Trophoblast cell (in vitro differentiated cells and primary cell): ENCODE results near the gene MPPED2.

ENCODE experiments used
- DNase-seq, 2 donors: peaks; one replicate each; pipeline ENCODE4 v3.0.0-alpha.2; 2016
- H2AFZ ChIP-seq: 2 replicates; pipeline ENCODE4 v1.6.1; 2013; ENCODE audit warnings: low read length, moderate library complexity, mild to moderate bottlenecking; ENCODE audit not compliant: insufficient read depth, poor library complexity
- H2AK5ac ChIP-seq: 2 replicates; pipeline ENCODE4 v1.6.1; 2013; ENCODE audit warnings: mild to moderate bottlenecking, low read length
- H2BK120ac ChIP-seq: 2 replicates; pipeline ENCODE4 v1.6.1; 2013; ENCODE audit warnings: low read length, mild to moderate bottlenecking, moderate library complexity; ENCODE audit not compliant: insufficient read depth, poor library complexity
- H2BK12ac ChIP-seq: 2 replicates; pipeline ENCODE4 v1.6.1; 2013; ENCODE audit warnings: mild to moderate bottlenecking, low read length, moderate library complexity
- H2BK5ac ChIP-seq: 2 replicates; pipeline ENCODE4 v1.6.1; 2013; ENCODE audit warnings: low read length, low read depth, moderate library complexity, mild to moderate bottlenecking; ENCODE audit not compliant: poor library complexity
- H3K14ac ChIP-seq: 2 replicates; pipeline ENCODE4 v1.6.1; 2013; ENCODE audit warnings: mild to moderate bottlenecking, low read length
- H3K18ac ChIP-seq: 2 replicates; pipeline ENCODE4 v1.6.1; 2013; ENCODE audit warnings: mild to moderate bottlenecking, low read length
- H3K23ac ChIP-seq: 2 replicates; pipeline ENCODE4 v1.6.1; 2013; ENCODE audit warnings: low read length
- H3K27ac ChIP-seq: 2 replicates; pipeline ENCODE4 v1.5.1; 2013; ENCODE audit warnings: low read depth, mild to moderate bottlenecking, inconsistent platforms, low read length, moderate library complexity
- H3K27me3 ChIP-seq: 2 replicates; pipeline ENCODE4 v1.6.1; 2013; ENCODE audit warnings: inconsistent platforms, mild to moderate bottlenecking, low read length, moderate library complexity; ENCODE audit not compliant: insufficient read depth
- H3K36me3 ChIP-seq, 2 experiments: 1 replicate in 1 of 2; 2 replicates in 1 of 2; pipeline ENCODE4 v1.6.1; 2013; ENCODE audit warnings: low read length in 2 of 2, mild to moderate bottlenecking in 2 of 2, moderate library complexity in 1 of 2; ENCODE audit not compliant: insufficient read depth in 2 of 2, control insufficient read depth in 1 of 2
- H3K4ac ChIP-seq: 2 replicates; pipeline ENCODE4 v1.6.1; 2013; ENCODE audit warnings: low read depth, mild to moderate bottlenecking, low read length, moderate library complexity
- H3K4me1 ChIP-seq, 2 experiments: 1 replicate in 1 of 2; 2 replicates in 1 of 2; pipeline ENCODE4 v1.6.1; 2013; ENCODE audit warnings: low read length in 2 of 2, mild to moderate bottlenecking in 2 of 2, moderate library complexity in 1 of 2; ENCODE audit not compliant: insufficient read depth in 2 of 2, control insufficient read depth in 1 of 2
- H3K4me2 ChIP-seq: 2 replicates; pipeline ENCODE4 v1.6.1; 2013; ENCODE audit warnings: inconsistent platforms, mild to moderate bottlenecking, low read length, moderate library complexity
- H3K4me3 ChIP-seq: 2 replicates; pipeline ENCODE4 v1.5.1; 2013; ENCODE audit warnings: mild to moderate bottlenecking, low read depth, low read length, inconsistent platforms
- H3K79me1 ChIP-seq: one replicate; pipeline ENCODE4 v1.6.1; 2013; ENCODE audit warnings: low read length
- H3K79me2 ChIP-seq: 2 replicates; pipeline ENCODE4 v1.6.1; 2013; ENCODE audit warnings: low read length, mild to moderate bottlenecking; ENCODE audit not compliant: control insufficient read depth, insufficient read depth, poor library complexity
- H3K9ac ChIP-seq: 2 replicates; pipeline ENCODE4 v1.6.1; 2013; ENCODE audit warnings: mild to moderate bottlenecking, low read length
- H3K9me3 ChIP-seq: 2 replicates; pipeline ENCODE4 v1.6.1; 2013; ENCODE audit warnings: low read depth, mild to moderate bottlenecking, control low read depth, inconsistent platforms, low read length; ENCODE audit not compliant: insufficient read depth
- H4K12ac ChIP-seq: 2 replicates; pipeline ENCODE4 v1.6.1; 2013; ENCODE audit warnings: low read depth, mild to moderate bottlenecking, low read length, moderate library complexity
- H4K8ac ChIP-seq: 2 replicates; pipeline ENCODE4 v1.6.1; 2013; ENCODE audit warnings: low read depth, mild to moderate bottlenecking, low read length, moderate library complexity
- H4K91ac ChIP-seq: one replicate; pipeline ENCODE4 v1.6.1; 2013; ENCODE audit warnings: low read depth, mild to moderate bottlenecking, low read length, moderate library complexity
- WGBS: extraction: QIAGEN DNeasy Blood & Tissue Kit; methylation state at CpG from one replicate; pipeline ENCODE4 v1.1.7; 2013; ENCODE audit warnings: missing lambda C conversion rate; ENCODE audit not compliant: insufficient read length, insufficient coverage; ENCODE audit errors: extremely low coverage; 5-methylcytosine and 5-hydroxymethylcytosine counted together

MPPED2 gene

DNA sequence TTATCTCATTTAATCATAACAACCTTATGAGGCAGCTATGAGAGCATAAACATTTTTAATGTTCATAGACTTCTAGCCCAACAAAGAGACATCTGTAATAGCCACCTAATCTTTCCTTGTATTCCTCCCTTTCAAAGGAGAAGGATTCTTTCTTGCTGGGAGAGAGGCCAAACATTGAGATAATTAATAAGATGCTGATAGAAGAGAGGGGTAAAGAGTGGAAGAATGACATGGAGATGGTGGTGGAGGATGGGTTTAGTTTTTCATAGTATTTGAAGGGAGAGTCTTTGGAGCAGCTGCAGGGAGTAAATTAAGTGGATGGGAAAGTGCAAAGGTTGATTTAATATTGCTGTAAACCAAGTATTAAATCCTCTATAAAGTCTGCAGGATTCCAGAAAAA, 205.3 kb downstream of the MPPED2 start:
- no peaks in the 10 kb centered on the region for H3K9me3 ChIP-seq
- no peak overlapping the region for H3K14ac ChIP-seq
- H3K79me2 ChIP-seq = no peaks in the 10 kb centered on the region
- H3K79me1 ChIP-seq = no peaks in the 10 kb centered on the region
- H2AK5ac ChIP-seq = no peak overlapping the region
- H3K18ac ChIP-seq = no peak overlapping the region
- H3K23ac ChIP-seq = no peak overlapping the region
- H4K12ac ChIP-seq = no peak overlapping the region
- H4K91ac ChIP-seq = no peak overlapping the region
- no peak overlapping the region for H3K4me3 ChIP-seq
- no peak overlapping the region for H3K9ac ChIP-seq
- no peak for DNase-seq
- no peak overlapping the region for H2BK120ac ChIP-seq
- no peak overlapping the region for H3K4ac ChIP-seq
- H3K27ac ChIP-seq = no peak overlapping the region
- no peak overlapping the region for H2BK12ac ChIP-seq
- peaks cover 0 to 2% of the 10 kb centered on the region in 2 experiments for H3K4me1 ChIP-seq
- no peak overlapping the region for H2AFZ ChIP-seq
- no peaks in the 10 kb centered on the region for H3K27me3 ChIP-seq
- no peak overlapping the region for H4K8ac ChIP-seq
- H3K4me2 ChIP-seq = no peak overlapping the region
- no peaks in the 10 kb centered on the region for H3K36me3 ChIP-seq
- H2BK5ac ChIP-seq = no peak overlapping the region

- DNase-seq = no peak
- Histone ChIP-seq H2BK120ac (no peak overlapping the region), H3K14ac (no peak overlapping the region), H3K79me2 (no peaks in the 10 kb centered on the region), H3K4me1 (peaks cover 0 to 2% of the 10 kb centered on the region in 2 experiments), H3K79me1 (no peaks in the 10 kb centered on the region), H3K4ac (no peak overlapping the region), H3K9ac (no peak overlapping the region), H3K23ac (no peak overlapping the region), H3K36me3 (no peaks in the 10 kb centered on the region), H2AK5ac (no peak overlapping the region), H4K12ac (no peak overlapping the region), H3K18ac (no peak overlapping the region), H3K4me3 (no peak overlapping the region), H3K27ac (no peak overlapping the region), H3K9me3 (no peaks in the 10 kb centered on the region), H4K8ac (no peak overlapping the region), H2BK12ac (no peak overlapping the region), H3K27me3 (no peaks in the 10 kb centered on the region), H3K4me2 (no peak overlapping the region), H2BK5ac (no peak overlapping the region), H4K91ac (no peak overlapping the region), H2AFZ (no peak overlapping the region)
- no CpG with 5 or more reads among the region's 2 CpGs for WGBS
Measured at GRCh38 chr11:30377347-30377746, 208.8 kb downstream of the MPPED2 start.

- Histone ChIP-seq H3K79me2 (no peaks in the 10 kb centered on the region), H3K27me3 (no peaks in the 10 kb centered on the region), H3K27ac (no peak overlapping the region), H3K14ac (no peak overlapping the region), H4K91ac (no peak overlapping the region), H4K8ac (no peak overlapping the region), H3K4ac (no peak overlapping the region), H2BK5ac (no peak overlapping the region), H3K9me3 (peaks cover 2% of the 10 kb centered on the region), H3K9ac (no peak overlapping the region), H2BK120ac (no peak overlapping the region), H3K18ac (no peak overlapping the region), H3K4me3 (no peak overlapping the region), H3K36me3 (no peaks in the 10 kb centered on the region), H3K4me1 (no peaks in the 10 kb centered on the region), H2BK12ac (no peak overlapping the region), H2AFZ (no peak overlapping the region), H4K12ac (no peak overlapping the region), H3K79me1 (no peaks in the 10 kb centered on the region), H3K4me2 (no peak overlapping the region), H2AK5ac (no peak overlapping the region), H3K23ac (no peak overlapping the region)
- no peak for DNase-seq
- no CpG with 5 or more reads among the region's 1 CpG for WGBS
Measured at GRCh38 chr11:30370164-30370563, 216.0 kb downstream of the MPPED2 start.

GRCh38 chr11:30368394-30368793, 217.8 kb downstream of the MPPED2 start:
- Histone ChIP-seq H3K23ac (no peak overlapping the region), H3K4me3 (no peak overlapping the region), H2AK5ac (no peak overlapping the region), H3K4me2 (no peak overlapping the region), H3K9me3 (peaks cover 2% of the 10 kb centered on the region), H2BK12ac (no peak overlapping the region), H3K4me1 (no peaks in the 10 kb centered on the region), H4K8ac (no peak overlapping the region), H2BK5ac (no peak overlapping the region), H4K12ac (no peak overlapping the region), H2BK120ac (no peak overlapping the region), H4K91ac (no peak overlapping the region), H3K27ac (no peak overlapping the region), H3K79me1 (no peaks in the 10 kb centered on the region), H3K18ac (no peak overlapping the region), H3K14ac (no peak overlapping the region), H2AFZ (no peak overlapping the region), H3K79me2 (no peaks in the 10 kb centered on the region), H3K36me3 (no peaks in the 10 kb centered on the region), H3K27me3 (no peaks in the 10 kb centered on the region), H3K9ac (no peak overlapping the region), H3K4ac (no peak overlapping the region)
- WGBS = no CpG with 5 or more reads among the region's 4 CpGs
- no peak for DNase-seq
